A549 (cell line): ENCODE measurements around the gene CELF1.

ENCODE experiments used
- CBX2 ChIP-seq: fragments of 200-600 bp; sonication (generic); IDR thresholded peaks from 2 replicates; pipeline ENCODE4 v1.6.1; 2016; ENCODE audit warnings: low read depth, mild to moderate bottlenecking, borderline replicate concordance
- EP300 ChIP-seq, 2 experiments: fragments of >200 bp; sonication (Bioruptor Twin); formaldehyde crosslinking; IDR thresholded peaks; 2 replicates in 1 of 2; 3 replicates in 1 of 2; pipeline ENCODE4 v1.6.1; 2016 to 2017
- FOSB ChIP-seq: fragments of 250-450 bp; sonication (Bioruptor Pico); IDR thresholded peaks from 2 replicates; pipeline ENCODE4 v1.5.0; 2020; ENCODE audit warnings: mild to moderate bottlenecking, moderate library complexity
- MAZ ChIP-seq: fragments of 150-350 bp; IDR thresholded peaks from 2 replicates; pipeline ENCODE4 v1.6.1; 2014; ENCODE audit warnings: antibody characterized with exemption, low read depth, low read length, borderline replicate concordance
- POLR2A ChIP-seq: IDR thresholded peaks from 2 replicates; pipeline ENCODE4 v1.6.1; 2012; ENCODE audit warnings: mild to moderate bottlenecking, low read length
- POLR2AphosphoS2 ChIP-seq: conservative IDR thresholded peaks from 2 replicates; pipeline ENCODE4 v1.6.1; 2012; ENCODE audit warnings: low read length, improper control_type of control experiment, inconsistent platforms
- RAD21 ChIP-seq, 2 experiments: fragments of >200 bp in 1 of 2; sonication (Bioruptor Twin) in 1 of 2; formaldehyde crosslinking in 1 of 2; IDR thresholded peaks in 1 of 2; conservative IDR thresholded peaks in 1 of 2; 2 replicates in 1 of 2; 3 replicates in 1 of 2; pipeline ENCODE4 v1.6.1; 2012 to 2018; ENCODE audit warnings: inconsistent platforms in 1 of 2
- RARB ChIP-seq: fragments of 250-450 bp; sonication (Bioruptor Pico); IDR thresholded peaks from 2 replicates; pipeline ENCODE4 v1.8.0; 2021; ENCODE audit warnings: mild to moderate bottlenecking, moderate library complexity
- RFX5 ChIP-seq: fragments of 450-650 bp; IDR thresholded peaks from 2 replicates; pipeline ENCODE4 v1.7.1; 2014; ENCODE audit warnings: antibody characterized with exemption, mild to moderate bottlenecking, moderate library complexity
- SMC3 ChIP-seq: fragments of >200 bp; sonication (Bioruptor Twin); formaldehyde crosslinking; IDR thresholded peaks from 3 replicates; pipeline ENCODE4 v1.6.1; 2018; ENCODE audit warnings: inconsistent platforms
- ZFP36 ChIP-seq: fragments of 450-650 bp; IDR thresholded peaks from 2 replicates; pipeline ENCODE4 v1.6.1; 2014; ENCODE audit warnings: borderline replicate concordance; ENCODE audit not compliant: partially characterized antibody
- TF ChIP-seq, protein P1 (sequence below): fragments of >200 bp; sonication (Bioruptor Twin); formaldehyde crosslinking; IDR thresholded peaks from 3 replicates; pipeline ENCODE4 v1.5.1; 2016
- TF ChIP-seq, protein P2 (sequence below): fragments of 200-600 bp; sonication (generic); IDR thresholded peaks from 2 replicates; pipeline ENCODE4 v1.6.1; 2016; ENCODE audit warnings: antibody characterized with exemption, mild to moderate bottlenecking, moderate library complexity

DNA sequence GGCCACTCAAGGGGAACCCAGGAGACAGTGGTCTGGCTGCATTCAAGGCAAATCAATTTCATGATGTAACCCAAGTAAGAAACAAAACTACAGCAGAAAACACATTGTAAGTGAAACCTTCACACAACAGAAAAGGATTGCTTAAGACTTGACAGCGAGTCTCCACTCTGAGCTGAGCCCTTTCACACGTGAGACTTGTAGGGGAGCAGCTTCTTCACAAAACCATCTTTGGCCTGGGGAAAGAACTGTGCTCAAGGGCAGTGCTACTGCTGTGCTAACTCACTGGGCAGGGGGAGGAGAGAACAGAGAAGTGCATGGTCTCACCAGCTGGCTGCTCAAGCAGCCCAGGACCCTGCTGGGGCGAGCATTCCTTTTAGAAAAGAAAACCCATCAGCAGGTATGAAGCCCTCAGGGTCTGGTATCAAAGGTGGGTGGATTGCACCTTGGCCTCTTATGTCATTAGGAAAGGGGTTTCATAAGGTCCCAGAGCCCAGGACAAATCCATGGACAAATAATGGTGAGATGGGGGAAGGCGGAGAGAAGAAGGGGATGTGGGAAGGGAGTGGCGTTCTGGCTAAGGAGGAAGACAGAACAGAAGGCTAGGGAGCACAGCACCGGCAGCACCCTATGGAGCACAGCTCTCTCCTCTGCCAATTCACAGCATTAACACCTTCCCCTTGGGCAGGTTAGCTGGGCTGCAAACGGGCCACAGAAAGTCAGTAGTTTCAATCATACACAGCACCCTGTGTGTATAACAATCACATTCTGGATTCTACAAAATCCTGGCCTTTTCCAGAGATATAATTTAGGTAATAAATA is 83.4 kb downstream of the CELF1 start:
- no peak for TF ChIP-seq POLR2A
- no peak for TF ChIP-seq SMC3
- TF ChIP-seq MAZ, result no peak
- TF ChIP-seq, protein P1, sequence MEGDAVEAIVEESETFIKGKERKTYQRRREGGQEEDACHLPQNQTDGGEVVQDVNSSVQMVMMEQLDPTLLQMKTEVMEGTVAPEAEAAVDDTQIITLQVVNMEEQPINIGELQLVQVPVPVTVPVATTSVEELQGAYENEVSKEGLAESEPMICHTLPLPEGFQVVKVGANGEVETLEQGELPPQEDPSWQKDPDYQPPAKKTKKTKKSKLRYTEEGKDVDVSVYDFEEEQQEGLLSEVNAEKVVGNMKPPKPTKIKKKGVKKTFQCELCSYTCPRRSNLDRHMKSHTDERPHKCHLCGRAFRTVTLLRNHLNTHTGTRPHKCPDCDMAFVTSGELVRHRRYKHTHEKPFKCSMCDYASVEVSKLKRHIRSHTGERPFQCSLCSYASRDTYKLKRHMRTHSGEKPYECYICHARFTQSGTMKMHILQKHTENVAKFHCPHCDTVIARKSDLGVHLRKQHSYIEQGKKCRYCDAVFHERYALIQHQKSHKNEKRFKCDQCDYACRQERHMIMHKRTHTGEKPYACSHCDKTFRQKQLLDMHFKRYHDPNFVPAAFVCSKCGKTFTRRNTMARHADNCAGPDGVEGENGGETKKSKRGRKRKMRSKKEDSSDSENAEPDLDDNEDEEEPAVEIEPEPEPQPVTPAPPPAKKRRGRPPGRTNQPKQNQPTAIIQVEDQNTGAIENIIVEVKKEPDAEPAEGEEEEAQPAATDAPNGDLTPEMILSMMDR, result no peak
- TF ChIP-seq POLR2AphosphoS2, result no peak
- no peak for TF ChIP-seq RFX5
- TF ChIP-seq, protein P2, sequence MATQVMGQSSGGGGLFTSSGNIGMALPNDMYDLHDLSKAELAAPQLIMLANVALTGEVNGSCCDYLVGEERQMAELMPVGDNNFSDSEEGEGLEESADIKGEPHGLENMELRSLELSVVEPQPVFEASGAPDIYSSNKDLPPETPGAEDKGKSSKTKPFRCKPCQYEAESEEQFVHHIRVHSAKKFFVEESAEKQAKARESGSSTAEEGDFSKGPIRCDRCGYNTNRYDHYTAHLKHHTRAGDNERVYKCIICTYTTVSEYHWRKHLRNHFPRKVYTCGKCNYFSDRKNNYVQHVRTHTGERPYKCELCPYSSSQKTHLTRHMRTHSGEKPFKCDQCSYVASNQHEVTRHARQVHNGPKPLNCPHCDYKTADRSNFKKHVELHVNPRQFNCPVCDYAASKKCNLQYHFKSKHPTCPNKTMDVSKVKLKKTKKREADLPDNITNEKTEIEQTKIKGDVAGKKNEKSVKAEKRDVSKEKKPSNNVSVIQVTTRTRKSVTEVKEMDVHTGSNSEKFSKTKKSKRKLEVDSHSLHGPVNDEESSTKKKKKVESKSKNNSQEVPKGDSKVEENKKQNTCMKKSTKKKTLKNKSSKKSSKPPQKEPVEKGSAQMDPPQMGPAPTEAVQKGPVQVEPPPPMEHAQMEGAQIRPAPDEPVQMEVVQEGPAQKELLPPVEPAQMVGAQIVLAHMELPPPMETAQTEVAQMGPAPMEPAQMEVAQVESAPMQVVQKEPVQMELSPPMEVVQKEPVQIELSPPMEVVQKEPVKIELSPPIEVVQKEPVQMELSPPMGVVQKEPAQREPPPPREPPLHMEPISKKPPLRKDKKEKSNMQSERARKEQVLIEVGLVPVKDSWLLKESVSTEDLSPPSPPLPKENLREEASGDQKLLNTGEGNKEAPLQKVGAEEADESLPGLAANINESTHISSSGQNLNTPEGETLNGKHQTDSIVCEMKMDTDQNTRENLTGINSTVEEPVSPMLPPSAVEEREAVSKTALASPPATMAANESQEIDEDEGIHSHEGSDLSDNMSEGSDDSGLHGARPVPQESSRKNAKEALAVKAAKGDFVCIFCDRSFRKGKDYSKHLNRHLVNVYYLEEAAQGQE, result no peak
- TF ChIP-seq RAD21 (conservative IDR thresholded peaks at IDR 0.05 in 1 of 2, IDR thresholded peaks at IDR 0.05 in 1 of 2), result no peak
- TF ChIP-seq FOSB (CRISPR knock-in tag), result no peak
- TF ChIP-seq EP300 (IDR thresholded peaks at IDR 0.05), result no peak
- TF ChIP-seq RARB (CRISPR knock-in tag), result no peak
- no peak for TF ChIP-seq CBX2
- TF ChIP-seq ZFP36, result no peak
